Urinary bladder (tissue), 4 donors: ENCODE data around the gene APC. TPM values are rescaled to one million over a fixed set of nuclear protein-coding genes. Genes with fewer than 3 reads are reported as not detected.

Experiments
- DNase-seq: peaks from one replicate; pipeline ENCODE4 v3.0.0-alpha.2; 2015; ENCODE audit errors: extremely low spot score
- H3K27ac ChIP-seq: one replicate; pipeline ENCODE4 v1.5.1; 2013; ENCODE audit warnings: low read depth, mild to moderate bottlenecking, moderate library complexity
- H3K36me3 ChIP-seq: one replicate; pipeline ENCODE4 v1.6.1; 2013; ENCODE audit warnings: mild to moderate bottlenecking, moderate library complexity; ENCODE audit not compliant: insufficient read depth
- H3K4me1 ChIP-seq: one replicate; pipeline ENCODE4 v1.6.1; 2013; ENCODE audit warnings: mild to moderate bottlenecking, moderate library complexity; ENCODE audit not compliant: insufficient read depth
- H3K4me3 ChIP-seq: one replicate; pipeline ENCODE4 v1.5.1; 2013; ENCODE audit warnings: low read depth, low read length
- WGBS: extraction: QIAGEN DNeasy Blood & Tissue Kit; methylation state at CpG from one replicate; pipeline ENCODE4 v1.1.7; 2013; 5-methylcytosine and 5-hydroxymethylcytosine counted together
- polyA plus RNA-seq: library from polyadenylated mRNA; stranded (reverse); fragments of 200-250 nt; gene quantifications from one replicate; pipeline ENCODE4 v1.2.3, GENCODE V29; 2013
- total RNA-seq: library from RNA; depleted of rRNA; stranded (reverse); fragments of >200 nt; gene quantifications from one replicate; pipeline ENCODE4 v1.2.3, GENCODE V29; 2014
- donor health status: healthy with polysubstance abuse.
- donor health status: healthy.

The APC gene
- total and polyA plus RNA-seq, 2 donors: 15.1 to 90.1 TPM

- peak within 1 kb of the TSS; percentile 96 for H3K4me3 ChIP-seq
- peaks cover 2% of the 10 kb centered on the region for H3K36me3 ChIP-seq
- peak; percentile 95 for DNase-seq
- H3K4me1 ChIP-seq: peaks cover 1% of the 10 kb centered on the region
- no peak within 1 kb of the TSS for H3K27ac ChIP-seq
- WGBS: under 1% methylated on average over 47 of the region's 47 CpGs
Measured at GRCh38 chr5:112860929-112861637, 123.4 kb downstream of the APC start, which contains the start of gene SRP19. Gene SRP19 (plus strand): TSS chr5:112861287. CDS start chr5:112861377, 90 bp downstream.

DNA sequence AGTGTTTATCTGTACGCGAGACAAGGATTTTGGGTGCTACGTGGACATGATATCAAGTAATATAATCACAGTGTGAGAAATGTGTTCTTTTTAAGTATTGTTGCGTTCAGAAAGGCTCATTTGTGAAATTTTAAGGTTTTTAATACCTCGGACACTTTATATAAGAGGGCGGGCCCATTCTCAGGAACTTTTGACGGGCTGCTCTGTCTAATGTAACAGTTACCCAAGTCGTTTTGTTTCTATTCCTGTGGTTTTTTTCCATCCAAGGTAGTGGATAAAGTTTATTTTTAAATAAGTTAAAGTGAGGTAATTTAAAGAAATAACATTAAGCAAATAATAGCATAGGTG lies 123.9 kb downstream of the APC start:
- WGBS: under 1% methylated on average over 8 of the region's 8 CpGs
- peaks cover 1% of the 10 kb centered on the region for H3K4me1 ChIP-seq
- H3K27ac ChIP-seq: no peak overlapping the region
- DNase-seq: no peak
- H3K4me3 ChIP-seq: peak overlapping the region; percentile 96
- H3K36me3 ChIP-seq: peaks cover 2% of the 10 kb centered on the region

- H3K36me3 ChIP-seq: peaks cover 2% of the 10 kb centered on the region
- DNase-seq: no peak
- 55% methylated on average over 9 of the region's 9 CpGs for WGBS
- no peak overlapping the region for H3K27ac ChIP-seq
- peak overlapping the region; percentile 96 for H3K4me3 ChIP-seq
- peaks cover 1% of the 10 kb centered on the region for H3K4me1 ChIP-seq
Measured at GRCh38 chr5:112862085-112862484, 124.4 kb downstream of the APC start.

- Histone ChIP-seq H3K4me1 (peaks cover 1% of the 10 kb centered on the region), H3K36me3 (peaks cover 2% of the 10 kb centered on the region), H3K4me3 (no peak overlapping the region), H3K27ac (no peak overlapping the region)
- DNase-seq: no peak
- 79% methylated on average over 4 of the region's 4 CpGs for WGBS
Measured at GRCh38 chr5:112863549-112863948, 125.9 kb downstream of the APC start.

DNA sequence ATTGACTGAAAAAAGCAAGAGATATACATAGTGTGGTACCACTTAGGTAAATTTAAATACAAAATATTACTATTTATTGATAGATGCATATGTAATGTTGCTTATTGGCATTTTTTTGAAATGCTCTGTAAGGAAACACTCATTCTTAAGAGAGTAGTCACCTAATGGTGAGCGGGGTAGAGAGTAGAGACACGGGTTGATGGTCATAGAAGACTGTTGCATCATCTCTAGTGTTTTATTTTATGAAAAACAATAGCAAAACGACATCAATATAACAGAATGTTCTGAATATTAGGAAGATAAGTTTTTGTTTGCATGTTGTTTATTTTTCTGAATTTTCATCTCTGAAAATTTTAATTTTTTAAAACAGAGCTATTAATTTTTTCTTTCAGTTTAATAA lies 127.4 kb downstream of the APC start:
- Histone ChIP-seq H3K27ac (no peak overlapping the region), H3K4me1 (peaks cover 1% of the 10 kb centered on the region), H3K36me3 (peaks cover 2% of the 10 kb centered on the region), H3K4me3 (no peak overlapping the region)
- no peak for DNase-seq
- 92% methylated on average over 3 of the region's 3 CpGs for whole genome bisulfite sequencing

DNA sequence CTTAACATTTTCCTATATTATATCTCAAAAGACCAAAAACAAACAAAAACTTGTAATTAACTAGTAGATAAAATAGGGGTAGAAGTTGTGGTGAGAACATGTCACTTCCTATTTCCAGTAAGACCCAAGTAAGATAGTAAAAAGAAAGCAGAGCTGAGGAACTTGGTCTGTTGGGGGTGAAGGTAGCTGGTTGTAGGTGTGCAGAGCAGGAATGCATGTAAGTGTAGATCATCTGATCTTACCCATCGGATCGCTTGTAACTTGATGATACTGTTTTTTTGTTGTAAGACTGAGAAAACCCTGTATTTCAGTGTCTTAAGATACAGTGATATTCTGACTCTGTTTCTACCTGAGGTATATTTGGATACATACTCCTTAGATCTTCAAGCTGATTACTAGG lies 129.1 kb downstream of the APC start:
- Histone ChIP-seq H3K4me3 (no peak overlapping the region), H3K27ac (no peak overlapping the region), H3K4me1 (peaks cover 1% of the 10 kb centered on the region), H3K36me3 (peaks cover 2% of the 10 kb centered on the region)
- DNase-seq: no peak
- WGBS: 94% methylated on average over 2 of the region's 2 CpGs

- H3K4me1 ChIP-seq: peaks cover 1% of the 10 kb centered on the region
- 91% methylated on average over 5 of the region's 5 CpGs for WGBS
- peaks cover 2% of the 10 kb centered on the region for H3K36me3 ChIP-seq
- H3K27ac ChIP-seq: no peak overlapping the region
- no peak for DNase-seq
- no peak overlapping the region for H3K4me3 ChIP-seq
Measured at GRCh38 chr5:112867411-112867810, 129.7 kb downstream of the APC start.

DNA sequence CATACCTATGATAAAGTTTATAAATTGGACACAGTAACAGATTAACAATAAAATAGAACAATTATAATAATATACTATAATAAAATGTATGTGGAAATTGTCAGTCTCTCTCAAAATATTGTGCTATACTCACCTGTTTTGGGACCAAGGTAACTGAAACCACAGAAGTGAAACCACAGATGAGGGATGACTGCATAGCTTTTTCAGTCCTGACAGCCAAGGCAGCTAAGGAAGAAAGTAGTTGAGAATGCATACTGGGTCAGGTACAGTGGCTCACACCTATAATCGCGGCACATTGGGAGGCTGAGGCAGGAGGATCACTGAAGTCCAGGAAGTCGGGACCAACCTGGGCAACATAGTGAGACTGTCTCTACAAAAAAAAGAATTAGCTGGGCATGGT lies 132.3 kb downstream of the APC start:
- WGBS: 95% methylated on average over 3 of the region's 3 CpGs
- Histone ChIP-seq H3K27ac (no peak overlapping the region), H3K36me3 (peaks cover 2% of the 10 kb centered on the region), H3K4me1 (no peaks in the 10 kb centered on the region), H3K4me3 (no peak overlapping the region)
- DNase-seq: no peak

DNA sequence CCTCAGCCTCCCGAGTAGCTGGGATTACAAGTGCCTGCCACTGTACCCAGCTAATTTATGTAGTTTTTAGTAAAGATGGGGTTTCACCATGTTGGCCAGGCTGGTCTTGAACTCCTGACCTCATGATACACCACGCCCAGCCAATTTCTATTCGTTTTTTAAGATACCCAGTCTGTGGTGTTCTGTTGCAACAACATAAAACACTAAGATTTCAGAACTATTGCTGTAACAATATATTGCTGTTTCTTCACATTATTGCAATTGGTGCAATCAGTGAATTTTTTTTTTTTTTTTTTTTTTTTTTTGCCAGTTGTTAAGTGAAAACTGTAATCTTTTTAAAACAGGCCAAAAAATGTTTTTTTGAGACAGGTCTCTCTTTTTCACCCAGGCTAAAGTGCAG lies 133.3 kb downstream of the APC start:
- WGBS: 61% methylated on average over 3 of the region's 3 CpGs

GRCh38 chr5:112876362-112876761 lies 138.7 kb downstream of the APC start:
- Histone ChIP-seq H3K36me3 (no peaks in the 10 kb centered on the region), H3K4me1 (no peaks in the 10 kb centered on the region), H3K4me3 (no peak overlapping the region), H3K27ac (no peak overlapping the region)
- WGBS: 63% methylated on average over 2 of the region's 2 CpGs
- no peak for DNase-seq

More for the DNA sequence above, 133.3 kb downstream of the APC start:
- no peak overlapping the region for H3K4me3 ChIP-seq
- H3K36me3 ChIP-seq: no peaks in the 10 kb centered on the region
- DNase-seq: no peak
- H3K4me1 ChIP-seq: no peaks in the 10 kb centered on the region
- H3K27ac ChIP-seq: no peak overlapping the region

GRCh38 chr5:112878101-112878500 lies 140.4 kb downstream of the APC start:
- Histone ChIP-seq H3K4me3 (no peak overlapping the region), H3K4me1 (no peaks in the 10 kb centered on the region), H3K36me3 (no peaks in the 10 kb centered on the region), H3K27ac (no peak overlapping the region)
- WGBS: 64% methylated on average over 4 of the region's 4 CpGs
- DNase-seq: no peak

DNA sequence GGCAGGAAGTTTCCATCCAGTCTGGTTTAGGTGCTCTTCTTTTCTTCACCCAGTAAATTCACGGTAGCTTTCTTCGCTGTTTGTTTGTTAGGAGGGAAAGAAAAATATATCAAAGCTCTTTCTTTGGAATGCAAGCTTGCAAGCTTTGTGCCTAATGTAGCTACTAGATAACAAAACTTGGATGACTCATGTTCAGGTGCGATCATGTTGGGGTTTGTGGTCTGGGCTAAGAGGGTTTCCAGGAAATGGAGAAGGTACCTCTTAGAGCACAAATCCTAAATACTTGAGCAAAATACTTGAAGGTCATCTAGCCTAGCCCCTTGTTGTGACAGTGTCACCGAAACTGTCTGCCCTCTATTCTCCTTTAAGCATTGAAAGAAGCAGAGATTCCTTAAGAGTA lies 141.1 kb downstream of the APC start:
- Histone ChIP-seq H3K36me3 (no peaks in the 10 kb centered on the region), H3K4me1 (no peaks in the 10 kb centered on the region), H3K27ac (no peak overlapping the region), H3K4me3 (no peak overlapping the region)
- WGBS: 79% methylated on average over 4 of the region's 4 CpGs
- no peak for DNase-seq

GRCh38 chr5:112880219-112880964 lies 142.7 kb downstream of the APC start:
- no peak for DNase-seq
- H3K36me3 ChIP-seq: no peaks in the 10 kb centered on the region
- H3K27ac ChIP-seq: no peak overlapping the region

GRCh38 chr5:112883192-112883591 lies 145.5 kb downstream of the APC start:
- DNase-seq: no peak
- Histone ChIP-seq H3K36me3 (no peaks in the 10 kb centered on the region), H3K27ac (no peak overlapping the region), H3K4me1 (no peaks in the 10 kb centered on the region), H3K4me3 (no peak overlapping the region)
- 80% methylated on average over 2 of the region's 2 CpGs for WGBS

More at GRCh38 chr5:112880219-112880964, 142.7 kb downstream of the APC start:
- no peaks in the 10 kb centered on the region for H3K4me1 ChIP-seq
- no peak overlapping the region for H3K4me3 ChIP-seq
- WGBS: 75% methylated on average over 2 of the region's 2 CpGs
